DND-41 (cell line): ENCODE measurements around the gene RPH3AL.

ENCODE experiments used
- ATAC-seq: fragments of 200-7000 bp; cut with Tn5 transposase; 3 replicates; pipeline ENCODE4 v1.9.1; 2021; ENCODE audit warnings: low read depth; ENCODE audit not compliant: insufficient read depth
- DNase-seq: peaks from one replicate; pipeline ENCODE4 v3.0.0-alpha.2; 2020
- H2AFZ ChIP-seq: 2 replicates; pipeline ENCODE4 v1.6.0; 2012; ENCODE audit warnings: low read depth, low read length
- H3K27ac ChIP-seq: 2 replicates; pipeline ENCODE4 v1.5.1; 2012; ENCODE audit warnings: low read length, inconsistent platforms
- H3K27me3 ChIP-seq: fragments of 200-600 bp; sonication (generic); 2 replicates; pipeline ENCODE4 v1.6.0; 2012; ENCODE audit warnings: low read length, mild to moderate bottlenecking, inconsistent platforms; ENCODE audit not compliant: insufficient read depth, poor library complexity
- H3K36me3 ChIP-seq: 2 replicates; pipeline ENCODE4 v1.5.1; 2012; ENCODE audit warnings: low read length, inconsistent platforms; ENCODE audit not compliant: insufficient read depth
- H3K4me1 ChIP-seq: 2 replicates; pipeline ENCODE4 v1.5.1; 2012; ENCODE audit warnings: mild to moderate bottlenecking, low read length; ENCODE audit not compliant: insufficient read depth
- H3K4me2 ChIP-seq: 2 replicates; pipeline ENCODE4 v1.6.0; 2012; ENCODE audit warnings: mild to moderate bottlenecking, moderate library complexity, low read length, inconsistent platforms; ENCODE audit not compliant: insufficient read depth
- H3K4me3 ChIP-seq, 2 experiments: fragments of 200-600 bp in 1 of 2; shearing (Covaris generic) in 1 of 2; 2 replicates each; pipeline ENCODE4 v1.5.1; 2012 to 2016; ENCODE audit warnings: inconsistent platforms in 2 of 2, low read length in 2 of 2, mild to moderate bottlenecking in 2 of 2, low read depth in 1 of 2, moderate library complexity in 1 of 2
- H3K79me2 ChIP-seq: 2 replicates; pipeline ENCODE4 v1.6.0; 2012; ENCODE audit warnings: low read length, inconsistent platforms; ENCODE audit not compliant: insufficient read depth
- H3K9ac ChIP-seq: 2 replicates; pipeline ENCODE4 v1.6.0; 2012; ENCODE audit warnings: low read depth, mild to moderate bottlenecking, inconsistent platforms, low read length, moderate library complexity
- H3K9me3 ChIP-seq: 2 replicates; pipeline ENCODE4 v1.5.1; 2012; ENCODE audit warnings: low read length, moderate library complexity, mild to moderate bottlenecking, inconsistent platforms; ENCODE audit not compliant: insufficient read depth, severe bottlenecking
- H4K20me1 ChIP-seq: 2 replicates; pipeline ENCODE4 v1.6.0; 2012; ENCODE audit warnings: low read length; ENCODE audit not compliant: insufficient read depth
- EZH2 ChIP-seq: IDR thresholded peaks from 3 replicates; pipeline ENCODE4 v1.6.1; 2012; ENCODE audit warnings: borderline replicate concordance, low read depth, mild to moderate bottlenecking, moderate library complexity, low read length, inconsistent platforms; ENCODE audit not compliant: severe bottlenecking
- TF ChIP-seq, protein P1 (sequence below): IDR thresholded peaks from 2 replicates; pipeline ENCODE4 v1.5.1; 2012; ENCODE audit warnings: borderline replicate concordance, low read length, moderate library complexity, mild to moderate bottlenecking; ENCODE audit not compliant: poor library complexity, severe bottlenecking; ENCODE audit errors: extremely low read depth

Gene RPH3AL

DNA sequence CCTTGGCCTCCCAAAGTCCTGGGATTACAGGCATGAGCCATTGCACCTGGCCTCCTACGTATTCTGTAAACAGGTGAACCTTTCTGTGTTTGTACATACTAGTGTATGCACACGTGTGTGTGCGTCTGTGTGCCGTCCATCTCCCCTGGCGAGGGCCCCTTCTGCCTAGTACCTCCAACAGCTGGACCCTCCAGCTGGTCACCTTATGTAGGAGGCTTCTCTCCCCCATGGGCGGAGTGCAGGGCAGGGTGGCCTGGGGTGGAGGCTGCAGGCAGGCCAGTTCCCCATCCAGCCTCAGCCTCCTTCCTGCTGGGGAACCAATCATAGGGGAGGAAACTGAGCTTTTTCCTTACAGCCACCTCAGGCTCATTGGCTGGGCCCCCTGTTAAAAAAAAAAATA, 146.8 kb downstream of the RPH3AL start:
- H3K9ac ChIP-seq: no peak overlapping the region

DNA sequence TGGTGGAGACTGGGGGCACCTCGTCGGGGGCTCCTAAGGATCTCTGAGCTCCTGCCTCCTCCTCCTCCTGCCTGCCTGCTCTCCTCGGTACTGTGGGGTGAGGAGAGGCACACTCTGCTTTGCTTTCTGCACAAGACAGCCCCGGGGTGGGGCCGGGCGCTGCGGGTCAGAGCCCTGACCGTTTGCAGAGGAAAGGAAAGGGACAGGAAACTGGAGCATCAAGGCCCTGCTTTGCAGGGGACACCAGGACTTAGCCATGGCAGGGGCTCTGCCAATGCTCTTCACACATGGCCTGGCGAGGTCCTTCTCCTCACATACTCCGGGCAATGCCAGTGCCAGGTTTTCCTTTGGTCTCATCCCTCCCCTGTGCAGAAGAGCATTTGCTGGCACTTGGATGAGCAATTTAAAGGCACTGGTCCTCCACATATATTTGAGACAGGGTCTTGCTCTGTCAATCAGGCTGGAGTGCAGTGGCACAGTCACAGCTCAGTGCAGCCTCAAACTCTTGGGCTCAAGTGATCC, 147.4 kb downstream of the RPH3AL start:
- H4K20me1 ChIP-seq: no peaks in the 10 kb centered on the region
- no peak overlapping the region for H3K4me3 ChIP-seq
- TF ChIP-seq, protein P1, sequence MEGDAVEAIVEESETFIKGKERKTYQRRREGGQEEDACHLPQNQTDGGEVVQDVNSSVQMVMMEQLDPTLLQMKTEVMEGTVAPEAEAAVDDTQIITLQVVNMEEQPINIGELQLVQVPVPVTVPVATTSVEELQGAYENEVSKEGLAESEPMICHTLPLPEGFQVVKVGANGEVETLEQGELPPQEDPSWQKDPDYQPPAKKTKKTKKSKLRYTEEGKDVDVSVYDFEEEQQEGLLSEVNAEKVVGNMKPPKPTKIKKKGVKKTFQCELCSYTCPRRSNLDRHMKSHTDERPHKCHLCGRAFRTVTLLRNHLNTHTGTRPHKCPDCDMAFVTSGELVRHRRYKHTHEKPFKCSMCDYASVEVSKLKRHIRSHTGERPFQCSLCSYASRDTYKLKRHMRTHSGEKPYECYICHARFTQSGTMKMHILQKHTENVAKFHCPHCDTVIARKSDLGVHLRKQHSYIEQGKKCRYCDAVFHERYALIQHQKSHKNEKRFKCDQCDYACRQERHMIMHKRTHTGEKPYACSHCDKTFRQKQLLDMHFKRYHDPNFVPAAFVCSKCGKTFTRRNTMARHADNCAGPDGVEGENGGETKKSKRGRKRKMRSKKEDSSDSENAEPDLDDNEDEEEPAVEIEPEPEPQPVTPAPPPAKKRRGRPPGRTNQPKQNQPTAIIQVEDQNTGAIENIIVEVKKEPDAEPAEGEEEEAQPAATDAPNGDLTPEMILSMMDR: no peak
- TF ChIP-seq EZH2: no peak
- no peak overlapping the region for H2AFZ ChIP-seq
- H3K9me3 ChIP-seq: no peaks in the 10 kb centered on the region
- DNase-seq (no peak), ATAC-seq (no peak)
- no peaks in the 10 kb centered on the region for H3K79me2 ChIP-seq
- no peaks in the 10 kb centered on the region for H3K4me1 ChIP-seq
- H3K27me3 ChIP-seq: peaks cover 2% of the 10 kb centered on the region
- H3K36me3 ChIP-seq: no peaks in the 10 kb centered on the region
- H3K4me2 ChIP-seq: no peak overlapping the region
- no peak overlapping the region for H3K9ac ChIP-seq
- H3K27ac ChIP-seq: no peak overlapping the region

More for the DNA sequence above, 146.8 kb downstream of the RPH3AL start:
- Histone ChIP-seq H3K4me3 (no peak overlapping the region), H4K20me1 (no peaks in the 10 kb centered on the region; the same call in 1 of the 2 replicates), H3K27me3 (peaks cover 2% of the 10 kb centered on the region), H2AFZ (no peak overlapping the region), H3K27ac (no peak overlapping the region), H3K79me2 (no peaks in the 10 kb centered on the region), H3K9me3 (no peaks in the 10 kb centered on the region), H3K36me3 (no peaks in the 10 kb centered on the region), H3K4me2 (no peak overlapping the region), H3K4me1 (no peaks in the 10 kb centered on the region)
- no peak for TF ChIP-seq EZH2
- TF ChIP-seq, protein P1: no peak
- ATAC-seq (no peak), DNase-seq (no peak)

DNA sequence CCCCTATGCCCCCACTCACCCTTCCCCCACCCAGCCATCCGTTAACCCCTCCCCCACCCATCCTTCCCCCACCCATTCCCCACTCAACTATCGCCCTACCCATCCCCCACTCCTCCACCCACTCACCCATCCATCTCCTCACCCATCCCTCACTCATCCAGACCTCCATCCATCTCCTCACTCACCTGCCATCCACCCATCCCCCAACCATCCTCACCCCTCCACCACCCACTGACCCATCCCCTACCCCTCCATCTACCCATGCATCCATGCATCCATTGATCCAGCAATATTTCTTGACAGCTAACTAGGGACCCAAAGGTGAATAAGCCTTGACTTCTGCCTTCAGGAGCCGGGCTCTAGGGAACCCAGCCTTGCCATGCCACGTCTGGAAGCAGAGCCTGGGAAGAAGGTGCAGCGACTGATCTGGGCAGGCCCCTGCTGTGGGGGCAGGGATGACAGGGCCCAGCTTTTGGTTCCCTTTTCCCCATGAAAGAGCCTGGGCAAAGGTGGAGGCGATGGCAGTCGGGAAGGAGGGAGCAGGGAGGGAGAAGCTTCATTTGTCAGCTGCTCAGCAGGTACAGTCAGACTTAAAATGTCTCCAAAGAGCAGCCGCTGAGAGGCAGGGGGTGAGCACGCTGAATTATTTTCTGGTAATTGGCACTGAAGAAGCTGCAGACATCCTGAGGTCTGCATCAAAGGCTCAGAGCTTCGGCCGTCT, 148.0 kb downstream of the RPH3AL start:
- ATAC-seq (no peak), DNase-seq (no peak)
- no peak overlapping the region for H3K27ac ChIP-seq
- H3K9me3 ChIP-seq: no peaks in the 10 kb centered on the region
- no peak overlapping the region for H2AFZ ChIP-seq
- no peaks in the 10 kb centered on the region for H4K20me1 ChIP-seq
- peaks cover 2% of the 10 kb centered on the region for H3K27me3 ChIP-seq
- no peak overlapping the region for H3K4me2 ChIP-seq
- no peaks in the 10 kb centered on the region for H3K36me3 ChIP-seq
- H3K4me3 ChIP-seq: no peak overlapping the region
- TF ChIP-seq, protein P1: no peak
- TF ChIP-seq EZH2: no peak
- no peaks in the 10 kb centered on the region for H3K79me2 ChIP-seq
- no peaks in the 10 kb centered on the region for H3K4me1 ChIP-seq
- H3K9ac ChIP-seq: no peak overlapping the region
